Activated CD4-positive, alpha-beta T cell treated with anti-CD3 and anti-CD28 coated beads for 36 hours (primary cell): ENCODE results near the gene ARMH3. TPM values are rescaled to one million over a fixed set of nuclear protein-coding genes. Genes with fewer than 3 reads are reported as not detected.
"Not testable (repeated sequence)": the region's sequence is repeated elsewhere in the genome, so short reads cannot be mapped to it uniquely, and the experiment has no call there.

Source experiments
- ATAC-seq: fragments of 200-7000 bp; cut with Tn5 transposase; one replicate; pipeline ENCODE4 v1.10.0; 2021; ENCODE audit warnings: mild to moderate bottlenecking, moderate library complexity
- CTCF ChIA-PET: fragments of 350-600 bp; sonication (Branson Sonifier 250); formaldehyde crosslinking; loops from one replicate; lab custom pipeline; 2021; ENCODE audit warnings: antibody characterized with exemption; lab: Charles Lee
- POLR2A ChIA-PET: fragments of 350-600 bp; sonication (Branson Sonifier 250); formaldehyde crosslinking; loops from one replicate; lab custom pipeline; 2021; ENCODE audit warnings: antibody characterized with exemption, inconsistent platforms; lab: Charles Lee
- DNase-seq: peaks from one replicate; pipeline ENCODE4 v3.0.0-alpha.2; 2020
- H3K27ac Mint-ChIP-seq: one replicate; pipeline ENCODE4 v1.8.0; 2021; ENCODE audit warnings: mixed read lengths
- H3K27me3 Mint-ChIP-seq: one replicate; pipeline ENCODE4 v1.8.0; 2021; ENCODE audit warnings: mixed read lengths
- H3K36me3 Mint-ChIP-seq: one replicate; pipeline ENCODE4 v1.8.0; 2021; ENCODE audit warnings: low read depth, mixed read lengths
- H3K4me1 Mint-ChIP-seq: one replicate; pipeline ENCODE4 v1.8.0; 2021; ENCODE audit warnings: mixed read lengths
- H3K4me3 Mint-ChIP-seq: one replicate; pipeline ENCODE4 v1.8.0; 2021; ENCODE audit warnings: mild to moderate bottlenecking, moderate library complexity, mixed read lengths
- H3K9me3 Mint-ChIP-seq: one replicate; pipeline ENCODE4 v1.8.0; 2021; ENCODE audit warnings: low read depth, mixed read lengths
- intact Hi-C, 2 experiments: fragments of 100-400 bp; cut with DNase I in 1 of 2; cut with micrococcal nuclease in 1 of 2; formaldehyde crosslinking; loops; one replicate each; pipeline versions ENCODE4 v1.14.2 to v1.15.1; 2022 to 2024; cut with DNase I, micrococcal nuclease
- total RNA-seq, 2 experiments: library from RNA; stranded (reverse); gene quantifications; one replicate each; pipeline ENCODE4 v1.2.3, GENCODE V29; 2021

ARMH3 gene
- total RNA-seq, 2 experiments from 2014 or later: 16.0 to 21.0 TPM

DNA sequence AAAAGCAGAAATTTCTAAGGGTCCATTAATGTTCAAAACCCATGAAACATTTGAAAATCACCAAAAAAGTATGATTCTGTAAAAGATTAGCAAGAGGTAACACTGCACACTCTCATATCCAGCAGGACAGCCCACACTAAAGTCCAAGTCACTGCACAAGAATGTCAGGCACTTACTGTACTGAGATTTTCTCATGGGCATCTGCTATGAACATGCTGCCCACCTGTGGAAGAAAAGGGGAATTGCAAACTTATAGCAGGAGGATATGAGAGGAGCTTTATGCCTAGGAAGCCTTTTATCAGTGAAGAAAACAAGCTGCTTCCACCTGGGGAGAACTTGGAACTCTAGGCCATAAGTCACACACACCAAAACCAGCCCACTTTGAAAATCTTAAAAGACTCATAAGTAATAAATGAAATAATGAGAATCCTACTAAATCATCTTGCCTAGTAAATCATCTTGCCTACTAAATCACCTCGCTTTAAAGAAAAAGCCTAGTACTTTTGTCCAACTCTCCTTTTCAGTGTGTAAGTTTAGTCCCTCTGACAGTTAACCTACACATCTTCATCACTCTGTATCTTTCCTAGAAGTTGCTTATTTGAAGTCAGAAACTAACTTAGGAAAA lies 46.1 kb downstream of the ARMH3 start:
- H3K27ac Mint-ChIP-seq: no peak overlapping the region
- no peaks in the 10 kb centered on the region for H3K9me3 Mint-ChIP-seq
- peak; percentile 46 for DNase-seq
- peak; percentile 84 for ATAC-seq
- peaks cover 14% of the 10 kb centered on the region for H3K36me3 Mint-ChIP-seq
- no peak overlapping the region for H3K4me3 Mint-ChIP-seq
- H3K27me3 Mint-ChIP-seq: no peaks in the 10 kb centered on the region
- no peaks in the 10 kb centered on the region for H3K4me1 Mint-ChIP-seq
- intact Hi-C loops: loop anchor here (1.0 to 5.0 kb wide), 4 partner anchors 63 to 228 kb away; partner anchors contain the start of gene NPM3 (in 1 of the 2)
- CTCF ChIA-PET: interaction anchor here (0.6 to 6.9 kb wide), 58 partner anchors 8 to 1343 kb away, joined by 3 to 145 read pairs (median 4); partner anchors contain the start of gene KCNIP2
- POLR2A ChIA-PET: interaction anchor here (0.6 kb wide), 2 partner anchors 43 to 627 kb away, joined by 3 to 4 read pairs; no protein-coding TSS in a partner anchor

DNA sequence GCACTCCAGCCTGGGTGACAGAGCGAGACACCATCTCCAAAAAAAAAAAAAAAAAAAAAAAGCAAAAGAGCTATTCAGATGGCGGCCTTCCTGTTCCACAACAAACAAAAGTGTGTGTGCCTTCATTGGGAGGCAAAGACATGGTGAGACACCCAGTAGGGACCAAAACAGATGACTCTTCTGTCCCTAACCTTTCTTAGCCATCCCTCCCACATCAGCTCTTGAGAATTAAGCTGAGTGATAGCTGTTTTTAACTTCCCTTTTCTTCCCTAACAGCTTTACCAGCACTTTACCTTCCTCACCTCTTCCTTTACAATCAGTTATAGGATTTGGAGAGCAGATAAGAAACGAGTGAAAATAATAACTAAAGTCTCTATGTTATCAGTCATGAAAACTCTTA lies 48.2 kb downstream of the ARMH3 start:
- ATAC-seq (no peak), DNase-seq (no peak)
- no peak overlapping the region for H3K4me3 Mint-ChIP-seq
- H3K27me3 Mint-ChIP-seq: no peaks in the 10 kb centered on the region
- H3K36me3 Mint-ChIP-seq: peaks cover 21% of the 10 kb centered on the region
- H3K4me1 Mint-ChIP-seq: peaks cover 3% of the 10 kb centered on the region
- intact Hi-C loops: no loop called here
- no peaks in the 10 kb centered on the region for H3K9me3 Mint-ChIP-seq
- ChIA-PET CTCF (interaction anchor here (0.6 to 6.9 kb wide), 7 partner anchors 10 to 190 kb away, joined by 3 to 145 read pairs (median 19); partner anchors contain the start of genes KCNIP2 and OGA), POLR2A (interaction anchor here (0.6 kb wide), 1 partner anchor 706 kb away, joined by 3 read pairs; no protein-coding TSS in a partner anchor)
- no peak overlapping the region for H3K27ac Mint-ChIP-seq

DNA sequence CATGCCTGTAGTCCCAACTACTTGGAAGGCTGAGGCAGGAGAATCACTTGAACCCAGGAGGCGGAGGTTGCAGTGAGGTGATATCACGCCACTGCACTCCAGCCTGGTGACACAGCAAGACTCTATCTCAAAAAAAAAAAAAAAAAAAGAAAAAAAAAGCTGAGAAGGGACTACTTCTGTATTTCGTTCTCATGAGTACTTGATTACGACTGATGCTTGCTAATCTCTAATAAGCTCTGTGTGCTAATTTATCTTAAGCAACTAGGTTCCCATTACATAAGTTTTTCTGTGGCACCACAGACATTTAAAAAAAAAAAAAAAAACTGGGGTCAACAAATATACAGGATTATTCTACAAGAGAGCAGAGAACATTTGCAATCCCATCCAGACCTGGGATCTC lies 48.9 kb downstream of the ARMH3 start:
- CTCF ChIA-PET: interaction anchor here (0.6 to 6.9 kb wide), 6 partner anchors 10 to 472 kb away, joined by 3 to 145 read pairs (median 34); partner anchors contain the start of genes KCNIP2 and OGA
- DNase-seq, H3K27me3 Mint-ChIP-seq, H3K4me3 Mint-ChIP-seq, POLR2A ChIA-PET, H3K4me1 Mint-ChIP-seq, H3K9me3 Mint-ChIP-seq, intact Hi-C loops, ATAC-seq, H3K27ac Mint-ChIP-seq: not testable (repeated sequence)
- peaks cover 24% of the 10 kb centered on the region for H3K36me3 Mint-ChIP-seq

DNA sequence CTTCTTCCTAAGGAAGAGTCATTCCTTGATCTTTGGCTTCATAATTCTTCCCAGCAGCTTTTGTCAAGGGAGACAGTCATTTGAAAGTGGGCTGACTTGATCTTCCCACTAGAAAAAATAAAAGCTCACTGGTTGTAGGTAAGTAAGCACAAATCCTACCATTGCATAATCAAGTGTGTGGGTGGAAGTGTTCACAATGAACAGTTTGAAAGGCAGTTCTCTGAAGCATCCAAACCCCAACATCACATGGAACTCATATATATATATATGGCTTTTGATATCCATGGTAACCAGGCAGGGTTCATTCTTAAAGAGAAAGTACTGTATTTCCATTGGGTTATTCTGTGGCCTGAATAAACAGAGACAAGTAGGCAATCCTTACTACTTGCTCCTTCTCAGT lies 51.6 kb downstream of the ARMH3 start:
- no peak overlapping the region for H3K27ac Mint-ChIP-seq
- peak; percentile 33 for ATAC-seq
- CTCF ChIA-PET: interaction anchor here (0.5 to 1.0 kb wide), 4 partner anchors 11 to 165 kb away, joined by 3 read pairs; no protein-coding TSS in a partner anchor
- H3K4me3 Mint-ChIP-seq: no peak overlapping the region
- intact Hi-C loops: no loop called here
- H3K4me1 Mint-ChIP-seq: peaks cover 17% of the 10 kb centered on the region
- no peaks in the 10 kb centered on the region for H3K27me3 Mint-ChIP-seq
- DNase-seq: no peak
- H3K9me3 Mint-ChIP-seq: no peaks in the 10 kb centered on the region
- POLR2A ChIA-PET: no interaction called here
- peaks cover 27% of the 10 kb centered on the region for H3K36me3 Mint-ChIP-seq

DNA sequence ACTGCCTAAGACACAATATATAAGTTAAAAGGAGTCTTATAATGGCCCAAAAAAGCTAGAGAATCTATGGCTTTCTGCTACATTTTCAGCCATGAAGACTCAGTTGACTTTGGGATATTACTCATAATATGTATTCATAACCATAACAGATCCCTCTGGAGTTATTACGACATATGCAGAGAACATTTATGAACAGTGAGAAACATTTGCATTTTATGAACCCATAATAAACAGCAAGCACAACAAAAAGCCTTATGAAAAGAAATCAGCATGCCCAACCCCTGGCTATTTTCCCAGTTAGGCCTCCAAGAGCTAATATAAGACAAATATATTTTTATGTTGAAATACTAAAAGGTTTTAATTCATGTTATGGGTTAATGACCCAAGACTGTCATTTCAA lies 52.4 kb downstream of the ARMH3 start:
- Mint-ChIP-seq H3K36me3 (peaks cover 26% of the 10 kb centered on the region), H3K4me1 (peaks cover 17% of the 10 kb centered on the region), H3K9me3 (no peaks in the 10 kb centered on the region), H3K27me3 (no peaks in the 10 kb centered on the region), H3K27ac (no peak overlapping the region), H3K4me3 (no peak overlapping the region)
- ATAC-seq (no peak), DNase-seq (no peak)
- CTCF ChIA-PET: interaction anchor here (0.8 to 1.4 kb wide), 5 partner anchors 20 to 244 kb away, joined by 3 to 5 read pairs (median 3); no protein-coding TSS in a partner anchor
- POLR2A ChIA-PET: no interaction called here
- intact Hi-C loops: no loop called here

DNA sequence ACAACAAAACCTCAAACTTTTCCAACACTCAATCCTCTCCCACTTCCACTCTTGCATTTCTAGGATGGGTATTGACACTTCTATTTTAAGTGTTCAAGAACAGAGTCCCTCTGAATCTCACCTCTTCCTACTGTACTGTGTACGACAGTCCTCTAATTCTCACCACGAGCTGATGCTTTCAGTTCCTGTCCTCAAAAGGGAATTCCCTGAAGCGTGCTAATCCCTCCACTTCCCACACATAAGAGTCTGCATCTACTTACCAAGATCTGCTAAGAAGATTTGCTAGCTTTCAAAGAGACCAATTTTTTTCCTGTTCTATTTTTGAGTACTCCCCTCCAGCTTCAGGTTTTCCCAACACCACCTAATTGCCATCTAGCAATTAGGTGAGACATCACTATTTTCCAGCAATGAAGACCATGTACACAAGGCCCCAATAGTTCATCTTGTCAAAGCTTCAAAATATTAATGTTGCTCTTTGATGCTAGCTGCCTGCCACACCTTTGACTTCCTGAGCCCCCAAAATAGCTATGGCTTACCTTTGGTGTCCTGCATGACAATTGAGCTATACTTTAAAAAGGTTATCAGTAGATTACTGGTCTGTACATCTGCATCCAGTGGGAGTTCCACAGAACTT lies 54.4 kb downstream of the ARMH3 start:
- peak; percentile 73 for ATAC-seq
- no peak for DNase-seq
- POLR2A ChIA-PET: interaction anchor here (0.5 kb wide), 1 partner anchor 68 kb away, joined by 3 read pairs; no protein-coding TSS in a partner anchor
- Mint-ChIP-seq H3K4me3 (no peak overlapping the region), H3K9me3 (no peaks in the 10 kb centered on the region), H3K27ac (peak overlapping the region; percentile 72), H3K4me1 (peaks cover 17% of the 10 kb centered on the region), H3K36me3 (peaks cover 30% of the 10 kb centered on the region), H3K27me3 (no peaks in the 10 kb centered on the region)
- intact Hi-C loops: no loop called here
- CTCF ChIA-PET: interaction anchor here (0.8 to 3.2 kb wide), 6 partner anchors 8 to 161 kb away, joined by 3 to 10 read pairs (median 4); no protein-coding TSS in a partner anchor

DNA sequence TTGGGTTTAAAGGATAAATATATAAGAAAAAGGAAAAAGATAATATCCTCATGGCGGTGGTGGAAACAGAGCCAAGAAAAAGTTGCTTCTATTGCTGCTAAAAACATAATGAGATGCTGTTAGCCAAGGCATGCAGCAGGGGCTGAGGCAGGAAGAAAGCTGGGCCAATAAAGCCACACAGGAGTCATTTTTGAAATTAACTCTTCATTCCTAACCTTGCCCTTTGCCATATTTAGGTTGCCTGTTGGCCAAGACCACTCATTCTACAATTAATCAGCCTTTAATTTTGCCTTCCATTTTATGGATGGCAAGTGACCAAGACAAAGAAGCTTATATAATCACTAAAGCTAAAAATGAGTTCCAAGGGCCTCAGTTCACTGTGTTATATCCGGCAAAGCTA lies 58.2 kb downstream of the ARMH3 start:
- no peaks in the 10 kb centered on the region for H3K9me3 Mint-ChIP-seq
- POLR2A ChIA-PET: no interaction called here
- no peak for DNase-seq
- H3K36me3 Mint-ChIP-seq: peaks cover 19% of the 10 kb centered on the region
- no peak for ATAC-seq
- H3K4me1 Mint-ChIP-seq: peaks cover 16% of the 10 kb centered on the region
- H3K4me3 Mint-ChIP-seq: no peak overlapping the region
- no peak overlapping the region for H3K27ac Mint-ChIP-seq
- intact Hi-C loops: no loop called here
- H3K27me3 Mint-ChIP-seq: no peaks in the 10 kb centered on the region
- CTCF ChIA-PET: interaction anchor here (0.8 to 4.1 kb wide), 3 partner anchors 12 to 157 kb away, joined by 3 to 50 read pairs (median 8); no protein-coding TSS in a partner anchor

DNA sequence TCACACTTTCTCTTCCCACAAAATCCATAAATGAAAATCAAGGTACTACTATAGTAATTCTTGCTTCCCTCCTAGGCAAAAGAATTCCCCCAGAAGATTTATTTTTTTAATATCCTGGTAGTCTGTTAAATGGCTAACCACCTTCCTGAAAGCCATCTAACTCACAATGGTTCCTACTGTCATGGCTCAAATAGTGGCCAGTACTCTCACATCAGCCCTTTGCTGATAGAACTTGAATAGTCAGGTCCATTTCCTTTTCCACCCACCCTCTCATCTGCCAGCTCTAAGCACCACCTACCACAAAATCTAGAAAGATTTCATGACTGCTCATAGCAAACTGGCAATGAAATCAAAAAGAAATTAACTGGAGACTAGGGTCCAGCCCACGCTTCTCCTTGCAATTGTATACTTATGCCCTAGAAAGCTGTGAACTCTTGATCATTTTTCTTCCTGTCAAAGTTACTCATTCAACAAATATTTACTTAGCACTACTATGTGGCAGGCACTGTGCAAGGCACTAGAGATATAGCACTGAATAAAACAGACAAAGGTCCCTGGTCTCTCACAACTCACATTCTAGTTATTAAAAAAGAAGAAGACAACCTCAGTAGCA lies 60.4 kb downstream of the ARMH3 start:
- intact Hi-C loops: no loop called here
- no peak overlapping the region for H3K4me3 Mint-ChIP-seq
- H3K27me3 Mint-ChIP-seq: no peaks in the 10 kb centered on the region
- CTCF ChIA-PET: interaction anchor here (1.0 to 4.1 kb wide), 3 partner anchors 14 to 106 kb away, joined by 4 to 50 read pairs (median 8); no protein-coding TSS in a partner anchor
- H3K9me3 Mint-ChIP-seq: no peaks in the 10 kb centered on the region
- ATAC-seq: no peak
- H3K36me3 Mint-ChIP-seq: peaks cover 20% of the 10 kb centered on the region
- peaks cover 1% of the 10 kb centered on the region for H3K4me1 Mint-ChIP-seq
- no peak for DNase-seq
- H3K27ac Mint-ChIP-seq: no peak overlapping the region
- POLR2A ChIA-PET: no interaction called here

DNA sequence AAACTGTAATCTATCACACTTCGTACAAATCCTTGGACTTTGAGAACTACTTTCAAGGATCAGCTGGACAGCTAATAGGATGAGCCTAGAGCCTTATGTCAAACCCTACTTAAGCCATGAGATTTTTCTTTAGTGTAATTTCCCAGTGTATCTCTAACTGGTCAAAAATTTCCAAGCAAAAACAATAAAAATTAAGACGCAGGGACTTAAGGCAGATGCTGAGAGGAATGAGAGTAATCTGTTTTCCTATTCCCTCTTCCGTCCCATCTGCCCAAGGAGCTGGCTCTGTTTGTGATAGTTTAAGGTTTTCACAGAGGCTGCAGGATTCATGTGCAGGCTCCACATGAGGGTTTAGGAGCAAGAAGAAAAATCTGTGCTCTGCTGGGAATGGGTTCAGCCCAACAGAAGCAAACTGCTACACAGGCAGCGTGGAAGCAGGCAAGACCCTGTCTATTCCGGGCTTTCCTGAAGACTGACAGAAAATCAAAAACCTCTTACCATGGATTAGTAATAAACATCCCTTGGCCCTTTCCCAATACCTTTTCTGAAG lies 62.2 kb downstream of the ARMH3 start:
- H3K4me3 Mint-ChIP-seq: no peak overlapping the region
- no peak overlapping the region for H3K27ac Mint-ChIP-seq
- peaks cover 24% of the 10 kb centered on the region for H3K36me3 Mint-ChIP-seq
- H3K9me3 Mint-ChIP-seq: no peaks in the 10 kb centered on the region
- DNase-seq (no peak), ATAC-seq (no peak)
- CTCF ChIA-PET: interaction anchor here (0.6 to 2.9 kb wide), 8 partner anchors 16 to 779 kb away, joined by 3 to 15 read pairs (median 3); no protein-coding TSS in a partner anchor
- no peaks in the 10 kb centered on the region for H3K27me3 Mint-ChIP-seq
- H3K4me1 Mint-ChIP-seq: peaks cover 1% of the 10 kb centered on the region
- POLR2A ChIA-PET: no interaction called here
- intact Hi-C loops: no loop called here

DNA sequence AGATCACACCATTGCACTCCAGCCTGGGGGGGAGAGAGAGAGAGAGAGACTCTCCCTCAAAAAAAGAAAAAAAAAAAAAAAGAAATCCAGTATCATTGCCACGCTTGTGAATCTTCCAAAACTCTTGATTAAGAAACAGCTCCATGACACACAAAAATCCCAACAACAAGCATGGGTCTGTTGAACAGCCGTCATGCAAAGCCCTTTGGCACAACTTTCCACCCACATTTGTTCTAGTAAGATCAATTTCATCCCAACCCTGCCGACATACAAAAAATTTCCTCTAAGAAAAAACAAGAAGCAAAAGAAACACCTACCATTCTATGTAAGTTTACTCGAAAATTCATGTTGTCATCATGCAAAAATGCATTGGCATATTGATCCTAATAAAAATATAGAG lies 62.8 kb downstream of the ARMH3 start:
- no peak for ATAC-seq
- intact Hi-C loops: no loop called here
- POLR2A ChIA-PET: no interaction called here
- CTCF ChIA-PET: interaction anchor here (0.6 to 2.9 kb wide), 4 partner anchors 17 to 191 kb away, joined by 3 to 15 read pairs (median 6); no protein-coding TSS in a partner anchor
- Mint-ChIP-seq H3K4me3 (no peak overlapping the region), H3K4me1 (peaks cover 1% of the 10 kb centered on the region), H3K27me3 (no peaks in the 10 kb centered on the region), H3K36me3 (peaks cover 24% of the 10 kb centered on the region), H3K27ac (no peak overlapping the region), H3K9me3 (no peaks in the 10 kb centered on the region)
- no peak for DNase-seq

DNA sequence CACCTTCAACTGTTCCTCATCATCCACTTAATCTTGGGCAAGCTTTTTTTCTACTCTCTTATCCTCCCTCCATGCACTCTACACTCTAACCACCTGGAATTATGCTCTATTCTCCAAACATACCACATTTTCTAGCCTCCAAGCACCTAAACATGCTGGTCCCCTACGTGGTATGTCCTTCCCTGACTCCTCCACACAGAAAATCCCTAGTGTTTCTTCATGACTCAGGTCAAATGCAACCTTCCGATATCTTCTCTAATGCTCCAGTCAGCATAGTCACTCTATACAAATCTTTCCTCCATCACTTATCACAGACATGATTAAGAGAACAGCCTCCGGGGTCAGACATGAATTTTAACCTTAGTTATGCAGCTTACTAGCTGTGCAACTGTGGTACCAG lies 68.8 kb downstream of the ARMH3 start:
- intact Hi-C loops: no loop called here

More for the DNA sequence above, 68.8 kb downstream of the ARMH3 start:
- H3K4me3 Mint-ChIP-seq: no peak overlapping the region
- no peaks in the 10 kb centered on the region for H3K27me3 Mint-ChIP-seq
- peaks cover 28% of the 10 kb centered on the region for H3K36me3 Mint-ChIP-seq
- ATAC-seq (no peak), DNase-seq (no peak)
- ChIA-PET CTCF (interaction anchor here (0.6 kb wide), 1 partner anchor 1243 kb away, joined by 3 read pairs; no protein-coding TSS in a partner anchor), POLR2A (no interaction called here)
- no peaks in the 10 kb centered on the region for H3K9me3 Mint-ChIP-seq
- no peak overlapping the region for H3K27ac Mint-ChIP-seq
- peaks cover 3% of the 10 kb centered on the region for H3K4me1 Mint-ChIP-seq
